ENCODE measurements around the gene SCUBE3. TPM values are rescaled to one million over a fixed set of nuclear protein-coding genes. Genes with fewer than 3 reads are reported as not detected.

SCUBE3 gene
- total and polyA plus RNA-seq, 2 donors (not counting 1 experiment from before 2014, with no cell fraction given), result not detected

- H4K20me1 ChIP-seq (ENCODE audit: control insufficient read depth, insufficient read depth, low read length, poor library complexity, severe bottlenecking), result no peaks in the 10 kb centered on the region
- H3K27ac Mint-ChIP-seq, result no peak overlapping the region
- peaks cover 0 to 6% (median 0%) of the 10 kb centered on the region in 3 donors for H3K9me3 ChIP-seq (ENCODE audit: control extremely low read depth in 1 of 3, control insufficient read depth in 2 of 3, insufficient read depth in 1 of 3, low read length in 2 of 3)
- H3K27me3 ChIP-seq (replicated peaks in 1 of 4; ENCODE audit: control extremely low read depth in 1 of 4, control insufficient read depth in 3 of 4, insufficient read depth in 4 of 4, low read length in 3 of 4), result no peaks in the 10 kb centered on the region
- intact Hi-C loops (cut with micrococcal nuclease), result no loop called here
- no peak overlapping the region for H3K9ac ChIP-seq (ENCODE audit: low read length)
- H3K9me3 Mint-ChIP-seq (ENCODE audit: insufficient read depth), result peaks cover 4% of the 10 kb centered on the region
- no peak overlapping the region for H2AFZ ChIP-seq (ENCODE audit: insufficient read depth, low read depth, low read length, poor library complexity, severe bottlenecking)
- no peak overlapping the region for H3K4me3 Mint-ChIP-seq
- WGBS (ENCODE audit: insufficient coverage), result 100% methylated on average over 1 of the region's 1 CpG
- H3K4me2 ChIP-seq (replicated peaks; ENCODE audit: low read depth, low read length, poor library complexity, severe bottlenecking), result no peak overlapping the region
- no peak for TF ChIP-seq EZH2 (IDR thresholded peaks at IDR 0.05; ENCODE audit: borderline replicate concordance, insufficient read depth, low read depth, low read length, poor library complexity, severe bottlenecking)
- TF ChIP-seq, protein P1, sequence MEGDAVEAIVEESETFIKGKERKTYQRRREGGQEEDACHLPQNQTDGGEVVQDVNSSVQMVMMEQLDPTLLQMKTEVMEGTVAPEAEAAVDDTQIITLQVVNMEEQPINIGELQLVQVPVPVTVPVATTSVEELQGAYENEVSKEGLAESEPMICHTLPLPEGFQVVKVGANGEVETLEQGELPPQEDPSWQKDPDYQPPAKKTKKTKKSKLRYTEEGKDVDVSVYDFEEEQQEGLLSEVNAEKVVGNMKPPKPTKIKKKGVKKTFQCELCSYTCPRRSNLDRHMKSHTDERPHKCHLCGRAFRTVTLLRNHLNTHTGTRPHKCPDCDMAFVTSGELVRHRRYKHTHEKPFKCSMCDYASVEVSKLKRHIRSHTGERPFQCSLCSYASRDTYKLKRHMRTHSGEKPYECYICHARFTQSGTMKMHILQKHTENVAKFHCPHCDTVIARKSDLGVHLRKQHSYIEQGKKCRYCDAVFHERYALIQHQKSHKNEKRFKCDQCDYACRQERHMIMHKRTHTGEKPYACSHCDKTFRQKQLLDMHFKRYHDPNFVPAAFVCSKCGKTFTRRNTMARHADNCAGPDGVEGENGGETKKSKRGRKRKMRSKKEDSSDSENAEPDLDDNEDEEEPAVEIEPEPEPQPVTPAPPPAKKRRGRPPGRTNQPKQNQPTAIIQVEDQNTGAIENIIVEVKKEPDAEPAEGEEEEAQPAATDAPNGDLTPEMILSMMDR (IDR thresholded peaks at IDR 0.05), result no peak
- ATAC-seq (ENCODE audit: low read depth) (no peak), DNase-seq (no peak)
- no peak overlapping the region for H3K27ac ChIP-seq (ENCODE audit: low read length in 2 of 2)
- ChIA-PET CTCF (interaction anchor here (2.8 to 5.1 kb wide), 2 partner anchors 10 to 26 kb away, joined by 8 to 29 read pairs; no protein-coding TSS in a partner anchor), POLR2A (no interaction called here)
- H3K27me3 Mint-ChIP-seq, result no peaks in the 10 kb centered on the region
- no peaks in the 10 kb centered on the region for H3K4me1 ChIP-seq (ENCODE audit: control insufficient read depth in 2 of 2, insufficient read depth in 2 of 2, low read length in 2 of 2)
- no peak overlapping the region for H3K4me3 ChIP-seq (ENCODE audit: control extremely low read depth in 1 of 5, extremely low read depth in 1 of 5, insufficient read depth in 1 of 5, low read depth in 2 of 5, low read length in 4 of 5)
- H3K36me3 ChIP-seq (replicated peaks in 1 of 2; ENCODE audit: control extremely low read depth in 1 of 2, control insufficient read depth in 1 of 2, extremely low read depth in 1 of 2, insufficient read depth in 2 of 2, low read length in 1 of 2), result no peaks in the 10 kb centered on the region
- H3K4me1 Mint-ChIP-seq, result no peaks in the 10 kb centered on the region
- no peaks in the 10 kb centered on the region for H3K79me2 ChIP-seq (ENCODE audit: control insufficient read depth, insufficient read depth, low read length)
Observed at GRCh38 chr6:35230498-35230897, 16.7 kb downstream of the SCUBE3 start.

DNA sequence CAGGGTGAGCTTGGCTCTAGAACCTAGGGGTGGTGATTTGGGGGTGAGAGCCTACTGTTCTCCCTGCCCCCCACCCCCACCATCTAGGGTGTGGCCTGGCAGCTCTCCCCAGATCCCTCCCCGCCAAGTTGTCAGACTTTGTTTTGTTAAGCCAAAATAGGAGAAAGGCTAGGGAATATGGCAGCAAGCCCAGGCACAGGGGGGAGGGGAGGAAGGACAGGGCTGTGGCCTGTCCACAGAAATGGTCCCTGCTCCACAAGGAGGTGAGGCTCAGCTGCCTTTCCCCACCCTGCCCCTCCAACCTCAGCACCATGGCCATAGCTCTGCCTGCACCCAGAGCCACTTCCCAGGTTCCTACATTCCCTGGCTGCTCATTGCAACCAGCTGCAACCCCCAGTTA, 17.2 kb downstream of the SCUBE3 start:
- H2AFZ ChIP-seq (ENCODE audit: insufficient read depth, low read depth, low read length, poor library complexity, severe bottlenecking), result no peak overlapping the region
- Mint-ChIP-seq H3K9me3 (ENCODE audit: insufficient read depth) (peaks cover 4% of the 10 kb centered on the region), H3K4me3 (no peak overlapping the region), H3K27ac (no peak overlapping the region), H3K27me3 (no peaks in the 10 kb centered on the region), H3K4me1 (no peaks in the 10 kb centered on the region)
- H3K9ac ChIP-seq (ENCODE audit: low read length), result no peak overlapping the region
- intact Hi-C loops (cut with micrococcal nuclease), result no loop called here
- ChIA-PET POLR2A (no interaction called here), CTCF (interaction anchor here (2.8 to 5.1 kb wide), 2 partner anchors 10 to 26 kb away, joined by 8 to 29 read pairs; no protein-coding TSS in a partner anchor)
- no peak overlapping the region for H3K4me3 ChIP-seq (ENCODE audit: control extremely low read depth in 1 of 5, extremely low read depth in 1 of 5, insufficient read depth in 1 of 5, low read depth in 2 of 5, low read length in 4 of 5)
- H3K27ac ChIP-seq (ENCODE audit: low read length in 2 of 2), result no peak overlapping the region
- DNase-seq, result no peak
- TF ChIP-seq, protein P1 (IDR thresholded peaks at IDR 0.05), result no peak
- no peak for TF ChIP-seq EZH2 (IDR thresholded peaks at IDR 0.05; ENCODE audit: borderline replicate concordance, insufficient read depth, low read depth, low read length, poor library complexity, severe bottlenecking)
- peaks cover 0 to 7% (median 0%) of the 10 kb centered on the region in 3 donors for H3K9me3 ChIP-seq (ENCODE audit: control extremely low read depth in 1 of 3, control insufficient read depth in 2 of 3, insufficient read depth in 1 of 3, low read length in 2 of 3)
- no peaks in the 10 kb centered on the region for H3K27me3 ChIP-seq (replicated peaks in 1 of 4; ENCODE audit: control extremely low read depth in 1 of 4, control insufficient read depth in 3 of 4, insufficient read depth in 4 of 4, low read length in 3 of 4)
- H3K4me1 ChIP-seq (ENCODE audit: control insufficient read depth in 2 of 2, insufficient read depth in 2 of 2, low read length in 2 of 2), result no peaks in the 10 kb centered on the region
- no peaks in the 10 kb centered on the region for H3K79me2 ChIP-seq (ENCODE audit: control insufficient read depth, insufficient read depth, low read length)
- H3K36me3 ChIP-seq (replicated peaks in 1 of 2; ENCODE audit: control extremely low read depth in 1 of 2, control insufficient read depth in 1 of 2, extremely low read depth in 1 of 2, insufficient read depth in 2 of 2, low read length in 1 of 2), result no peaks in the 10 kb centered on the region
- no peaks in the 10 kb centered on the region for H4K20me1 ChIP-seq (ENCODE audit: control insufficient read depth, insufficient read depth, low read length, poor library complexity, severe bottlenecking)
- WGBS (ENCODE audit: insufficient coverage), result no CpG with 5 or more reads among the region's 1 CpG
- ATAC-seq (ENCODE audit: low read depth), result no peak
- no peak overlapping the region for H3K4me2 ChIP-seq (replicated peaks; ENCODE audit: low read depth, low read length, poor library complexity, severe bottlenecking)

Data from B cell (primary cell).